ENCODE results near the gene LRRC41.
"Not testable (repeated sequence)": the region's sequence is repeated elsewhere in the genome, so short reads cannot be mapped to it uniquely, and the experiment has no call there.

The LRRC41 gene

DNA sequence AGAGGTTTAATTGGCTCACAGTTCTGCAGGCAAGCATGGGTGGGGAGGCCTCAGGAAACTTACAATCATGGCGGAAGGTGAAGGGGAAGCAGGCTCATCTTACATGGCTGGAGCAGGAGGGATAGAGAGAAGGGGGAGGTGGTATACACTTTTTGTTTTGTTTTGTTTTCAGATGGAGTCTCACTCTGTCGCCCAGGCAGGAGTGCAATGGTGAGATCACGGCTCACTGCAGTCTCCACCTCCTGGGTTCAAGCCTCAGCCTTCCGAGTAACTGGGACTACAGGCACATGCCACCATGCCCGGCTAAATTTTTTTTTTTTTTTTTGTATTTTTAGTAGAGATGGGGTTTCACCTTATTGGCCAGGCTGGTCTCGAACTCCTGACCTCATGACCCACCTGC is 18.8 kb upstream of the LRRC41 start:
- not testable (repeated sequence) for DNase-seq

DNA sequence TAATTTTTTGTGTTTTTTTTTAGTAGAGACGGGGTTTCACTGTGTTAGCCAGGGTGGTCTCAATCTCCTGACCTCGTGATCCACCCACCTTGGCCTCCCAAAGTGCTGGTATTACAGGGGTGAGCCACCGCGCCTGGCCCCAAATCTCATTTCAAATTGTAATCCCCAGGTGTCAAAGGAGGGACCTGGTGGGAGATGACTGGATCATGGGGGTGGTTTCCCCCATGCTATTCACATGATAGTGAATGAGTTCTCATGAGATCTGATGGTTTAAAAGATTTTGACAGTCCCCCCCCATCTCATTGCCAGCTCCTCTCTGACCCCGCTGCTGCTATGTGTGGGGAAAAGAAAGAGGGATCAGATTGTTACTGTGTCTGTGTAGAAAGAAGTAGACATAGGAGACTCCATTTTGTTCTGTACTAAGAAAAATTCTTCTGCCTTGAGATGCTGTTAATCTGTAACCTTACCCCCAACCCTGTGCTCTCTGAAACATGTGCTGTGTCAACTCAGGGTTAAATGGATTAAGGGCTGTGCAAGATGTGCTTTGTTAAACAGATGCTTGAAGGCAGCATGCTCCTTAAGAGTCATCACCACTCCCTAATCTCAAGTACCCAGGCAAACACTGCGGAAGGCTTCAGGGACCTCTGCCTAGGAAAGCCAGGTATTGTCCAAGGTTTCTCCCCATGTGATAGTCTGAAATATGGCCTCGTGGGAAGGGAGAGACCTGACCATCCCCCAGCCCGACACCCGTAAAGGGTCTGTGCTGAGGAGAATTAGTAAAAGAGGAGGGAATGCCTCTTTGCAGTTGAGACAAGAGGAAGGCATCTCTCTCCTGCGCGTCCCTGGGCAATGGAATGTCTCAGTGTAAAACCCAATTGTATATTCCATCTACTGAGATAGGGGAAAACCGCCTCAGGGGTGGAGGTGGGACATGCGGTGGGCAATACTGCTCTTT is 16.8 kb upstream of the LRRC41 start:
- DNase-seq, result not testable (repeated sequence)

- DNase-seq, result not testable (repeated sequence)
These were observed 15.9 kb upstream of the LRRC41 start for GRCh38 chr1:46319301-46319700.

DNA sequence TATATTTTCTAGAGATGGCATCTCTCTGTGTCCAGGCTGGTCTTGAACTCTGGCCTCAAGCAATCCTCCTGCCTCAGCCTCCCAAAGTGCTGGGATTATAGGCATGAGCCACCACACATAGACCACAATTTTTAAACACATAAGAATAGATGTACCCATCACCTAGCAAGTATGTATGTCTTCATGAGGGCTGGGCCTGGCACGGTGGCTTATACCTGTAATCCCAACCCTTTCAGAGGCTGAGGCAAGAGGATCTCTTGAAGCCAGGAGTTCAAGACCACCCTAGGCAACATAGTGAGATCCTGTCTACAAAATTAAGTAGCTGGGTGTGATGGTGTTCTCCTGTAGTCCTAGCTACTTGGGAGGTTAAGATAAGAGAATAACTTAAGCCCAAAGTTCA is 13.9 kb upstream of the LRRC41 start:
- no peak for DNase-seq

GRCh38 chr1:46315669-46316403 is 12.4 kb upstream of the LRRC41 start:
- DNase-seq, result no peak

DNA sequence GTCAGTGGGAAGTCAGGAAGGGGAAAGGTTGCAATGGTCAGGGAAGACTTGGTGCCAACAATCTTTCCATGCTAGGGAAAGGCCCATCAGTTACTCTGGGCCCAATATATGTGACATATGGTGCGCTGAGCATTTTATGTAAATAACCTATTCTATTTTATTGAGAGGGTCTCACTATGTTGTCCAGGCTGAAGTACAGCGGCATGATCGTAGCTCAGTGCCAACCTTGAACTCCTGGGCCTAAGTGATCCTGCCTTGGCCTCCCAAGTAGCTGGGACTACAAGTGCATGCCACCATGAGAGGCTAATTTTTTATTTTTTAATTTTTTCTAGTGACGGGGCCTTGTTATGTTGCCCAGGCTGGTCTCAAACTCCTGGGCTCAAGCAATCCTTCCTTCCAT is 6.9 kb upstream of the LRRC41 start:
- DNase-seq, result no peak

DNA sequence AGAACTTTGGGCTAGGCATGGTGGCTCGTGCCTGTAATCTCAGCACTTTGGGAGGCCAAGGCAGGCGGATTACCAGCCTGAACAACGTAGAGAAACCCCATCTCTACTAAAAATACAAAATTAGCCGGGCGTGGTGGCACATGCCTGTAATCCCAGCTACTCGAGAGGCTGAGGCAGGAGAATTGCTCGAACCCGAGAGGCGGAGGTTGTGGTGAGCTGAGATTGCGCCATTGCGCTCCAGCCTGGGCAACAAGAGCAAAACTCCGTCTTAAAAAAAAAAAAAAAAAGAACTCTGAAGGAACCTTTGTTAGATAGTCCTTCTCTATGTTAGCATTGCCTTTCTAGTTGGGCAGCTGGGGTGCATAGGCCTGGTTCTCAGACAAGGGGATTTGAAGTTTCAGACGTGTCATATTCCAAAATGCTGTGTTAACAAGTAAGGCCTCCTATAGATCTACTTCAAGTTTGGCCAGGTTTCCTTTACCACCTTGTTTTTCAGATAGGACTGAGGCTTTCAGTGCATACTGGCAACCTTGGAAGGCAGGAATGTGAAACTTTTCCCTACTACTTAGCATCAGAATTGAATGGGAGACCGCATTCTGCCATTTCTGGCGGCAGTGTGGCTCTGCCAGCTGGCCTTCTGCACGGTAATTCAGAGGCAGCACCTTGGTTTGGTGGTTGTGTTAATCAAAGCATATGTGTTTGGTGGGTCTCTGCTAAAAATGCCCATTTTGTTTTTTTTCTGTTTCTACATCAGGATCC is 6.2 kb upstream of the LRRC41 start:
- DNase-seq, result no peak

GRCh38 chr1:46306159-46306530 is 2.7 kb upstream of the LRRC41 start:
- DNase-seq, result no peak

- DNase-seq, result no peak
These were observed 483 bp upstream of the LRRC41 start for GRCh38 chr1:46303872-46304326.

GRCh38 chr1:46302641-46303037 is 777 bp downstream of the LRRC41 start:
- no peak for DNase-seq

GRCh38 chr1:46301808-46302640 is 1.4 kb downstream of the LRRC41 start:
- peak; percentile 32 for DNase-seq

GRCh38 chr1:46301406-46301807 is 2.0 kb downstream of the LRRC41 start:
- DNase-seq, result no peak

GRCh38 chr1:46300673-46301405 is 2.6 kb downstream of the LRRC41 start:
- no peak for DNase-seq

DNA sequence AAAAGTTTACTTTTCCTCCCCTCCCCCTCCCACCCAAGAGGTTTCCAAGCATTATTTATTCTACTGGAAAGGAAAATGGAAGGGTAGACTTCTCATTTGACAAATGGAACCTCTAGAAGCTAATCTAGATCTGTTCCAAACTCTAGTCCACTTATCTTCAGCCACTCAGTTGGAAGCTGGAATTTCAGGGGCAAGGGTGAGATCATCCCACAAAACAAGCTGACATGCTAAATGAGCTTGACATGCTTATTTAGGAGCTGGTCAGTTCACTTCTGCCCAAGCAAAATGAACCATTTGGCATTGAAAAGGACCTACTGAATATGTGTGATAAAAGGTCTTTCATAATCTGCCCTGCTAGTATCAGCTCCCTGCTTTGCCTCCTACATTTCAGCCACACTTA is 5.0 kb downstream of the LRRC41 start:
- DNase-seq, result no peak

- DNase-seq, result no peak
These were observed 8.1 kb downstream of the LRRC41 start for GRCh38 chr1:46295306-46295705.

- DNase-seq, result no peak
These were observed 13.4 kb downstream of the LRRC41 start for GRCh38 chr1:46289976-46290375.

DNA sequence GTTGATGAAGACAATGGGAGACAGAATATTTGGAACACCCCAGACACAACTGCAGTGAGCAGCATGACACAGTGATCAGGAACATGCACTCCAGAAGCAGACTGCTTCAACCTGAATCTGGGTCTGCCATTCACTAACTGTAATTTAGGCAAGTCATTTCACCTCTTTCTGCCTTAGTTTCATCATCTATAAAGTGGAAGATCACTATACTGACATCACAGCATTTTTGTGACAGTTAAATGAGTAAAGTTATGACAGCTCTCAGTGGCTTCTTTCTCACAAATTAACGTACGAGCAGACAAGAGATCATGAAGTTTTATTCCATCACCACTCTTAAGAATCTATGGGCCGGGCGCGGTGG is 14.3 kb downstream of the LRRC41 start:
- no peak for DNase-seq

- no peak for DNase-seq
These were observed 14.8 kb downstream of the LRRC41 start for GRCh38 chr1:46288485-46289133.

- DNase-seq, result no peak
These were observed 17.5 kb downstream of the LRRC41 start for GRCh38 chr1:46285730-46286477.
